Stomach (tissue), 4 donors: ENCODE data around the gene MYCBPAP.

Experiments
- EP300 ChIP-seq: sonication (generic); formaldehyde crosslinking; IDR thresholded peaks from one replicate; pipeline ENCODE4 v1.6.1; 2017; ENCODE audit warnings: antibody characterized with exemption
- POLR2A ChIP-seq, 4 donors: fragments of 450-650 bp; IDR thresholded peaks; one replicate each; pipeline ENCODE4 v1.6.1; 2016; ENCODE audit warnings: antibody characterized with exemption in 4 of 4, control low read depth in 2 of 4, mild to moderate bottlenecking in 1 of 4, moderate library complexity in 1 of 4
- TF ChIP-seq, protein P1 (sequence below), 7 experiments: fragments of 450-650 bp in 4 of 7; fragments of 200-600 bp in 3 of 7; sonication (generic) in 3 of 7; IDR thresholded peaks; one replicate each; pipeline ENCODE4 v1.5.1; 2016 to 2019; ENCODE audit warnings: antibody characterized with exemption in 7 of 7, control low read depth in 2 of 7, mild to moderate bottlenecking in 1 of 7

DNA sequence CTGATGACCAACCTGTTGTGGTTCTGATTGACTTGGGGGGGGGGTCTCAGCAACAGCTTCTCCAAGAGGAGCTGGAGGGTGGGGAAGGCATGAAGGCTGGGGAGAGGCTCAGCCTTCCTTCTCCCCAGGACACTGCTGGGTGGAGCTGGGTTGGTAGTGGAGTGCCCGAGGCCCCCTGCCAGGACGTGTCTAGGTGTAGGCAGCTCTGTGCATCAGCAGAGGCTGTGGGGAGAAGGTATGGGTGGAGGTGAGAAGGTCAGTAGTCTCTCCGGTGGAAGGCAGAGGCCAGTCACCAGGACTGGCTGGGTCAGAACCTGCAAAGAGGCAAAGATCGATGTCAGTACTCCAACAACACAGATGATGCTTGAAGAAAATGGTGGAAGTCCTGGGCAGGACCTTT is 43.5 kb upstream of the MYCBPAP start:
- TF ChIP-seq, protein P1, sequence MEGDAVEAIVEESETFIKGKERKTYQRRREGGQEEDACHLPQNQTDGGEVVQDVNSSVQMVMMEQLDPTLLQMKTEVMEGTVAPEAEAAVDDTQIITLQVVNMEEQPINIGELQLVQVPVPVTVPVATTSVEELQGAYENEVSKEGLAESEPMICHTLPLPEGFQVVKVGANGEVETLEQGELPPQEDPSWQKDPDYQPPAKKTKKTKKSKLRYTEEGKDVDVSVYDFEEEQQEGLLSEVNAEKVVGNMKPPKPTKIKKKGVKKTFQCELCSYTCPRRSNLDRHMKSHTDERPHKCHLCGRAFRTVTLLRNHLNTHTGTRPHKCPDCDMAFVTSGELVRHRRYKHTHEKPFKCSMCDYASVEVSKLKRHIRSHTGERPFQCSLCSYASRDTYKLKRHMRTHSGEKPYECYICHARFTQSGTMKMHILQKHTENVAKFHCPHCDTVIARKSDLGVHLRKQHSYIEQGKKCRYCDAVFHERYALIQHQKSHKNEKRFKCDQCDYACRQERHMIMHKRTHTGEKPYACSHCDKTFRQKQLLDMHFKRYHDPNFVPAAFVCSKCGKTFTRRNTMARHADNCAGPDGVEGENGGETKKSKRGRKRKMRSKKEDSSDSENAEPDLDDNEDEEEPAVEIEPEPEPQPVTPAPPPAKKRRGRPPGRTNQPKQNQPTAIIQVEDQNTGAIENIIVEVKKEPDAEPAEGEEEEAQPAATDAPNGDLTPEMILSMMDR (IDR thresholded peaks at IDR 0.05): no peak
- TF ChIP-seq EP300 (no peak), POLR2A (IDR thresholded peaks at IDR 0.05) (no peak)
